ENCODE data around the gene HTD2. TPM values are rescaled to one million over a fixed set of nuclear protein-coding genes. Genes with fewer than 3 reads are reported as not detected.
"Not testable (repeated sequence)": the region's sequence is repeated elsewhere in the genome, so short reads cannot be mapped to it uniquely, and the experiment has no call there.

Gene HTD2
- total RNA-seq = 10.6 TPM

GRCh38 chr3:58305882-58306711, at the start of gene HTD2, which contains the start of gene RPP14:
TSS of gene HTD2 (plus strand) at chr3:58306520. CDS start at chr3:58317614, 11,094 bp downstream.
TSS of gene RPP14 (plus strand) at chr3:58306245. CDS start at chr3:58310330, 4,085 bp downstream.
- DNase-seq (ENCODE audit: low spot score) = peak; percentile 98

GRCh38 chr3:58258392-58259055, 47.8 kb upstream of the HTD2 start:
- no peak for DNase-seq (ENCODE audit: low spot score)

GRCh38 chr3:58260261-58260731, 46.0 kb upstream of the HTD2 start:
- DNase-seq (ENCODE audit: low spot score) = no peak

DNA sequence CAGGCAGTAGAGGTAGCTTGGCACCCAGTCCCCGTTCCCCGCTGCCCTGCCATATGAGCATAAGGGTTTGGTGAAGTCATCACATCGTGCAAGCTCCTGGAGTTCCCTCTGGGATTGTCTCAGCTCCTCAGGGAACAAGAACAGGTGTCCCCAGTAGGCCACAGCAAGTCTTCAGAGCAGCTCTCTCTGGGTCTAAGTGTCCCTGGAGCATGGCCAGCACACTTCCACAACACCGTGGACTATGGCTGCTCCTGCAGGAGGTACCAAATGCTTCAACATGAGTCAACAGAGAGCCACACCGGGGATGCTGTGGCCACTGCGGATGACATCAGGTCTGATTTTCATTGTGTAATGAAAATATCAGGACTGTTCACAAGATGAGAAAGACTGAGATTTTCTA, 45.6 kb upstream of the HTD2 start:
- DNase-seq (ENCODE audit: low spot score) = no peak

DNA sequence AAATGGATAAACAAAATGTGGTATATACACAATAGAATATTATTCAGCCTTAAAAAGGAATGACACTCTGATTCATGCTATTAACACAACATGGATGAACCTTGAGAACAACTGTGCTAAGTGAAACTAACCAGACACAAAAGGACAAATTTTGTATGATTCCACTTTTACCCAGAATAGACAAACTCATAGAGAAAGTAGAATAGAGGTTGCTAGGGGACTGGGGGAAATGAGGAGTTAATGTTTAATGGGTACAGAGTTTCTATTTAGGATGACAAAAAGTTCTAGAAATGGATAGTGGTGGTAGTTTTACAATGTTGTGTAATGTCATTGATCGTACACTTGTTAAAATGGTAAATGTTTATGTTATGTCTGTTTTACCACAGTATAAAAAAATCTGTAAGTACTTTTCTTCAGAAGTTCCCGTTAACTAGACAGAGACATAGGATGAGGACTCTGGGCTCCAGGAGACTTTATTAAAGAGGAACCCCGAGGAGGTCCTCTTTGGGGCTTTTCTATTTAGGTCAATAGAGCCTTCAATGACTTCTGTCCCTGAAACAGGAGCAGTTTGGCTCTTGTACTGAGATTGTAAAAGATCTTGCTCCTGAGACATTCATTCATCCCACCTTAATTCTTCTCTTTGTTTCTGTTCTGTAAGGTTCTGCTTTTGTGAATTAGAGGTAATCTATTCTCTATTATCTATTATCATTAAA, 44.2 kb upstream of the HTD2 start:
- no peak for DNase-seq (ENCODE audit: low spot score)

GRCh38 chr3:58266577-58266976, 39.7 kb upstream of the HTD2 start:
- DNase-seq (ENCODE audit: low spot score) = peak; percentile 25

DNA sequence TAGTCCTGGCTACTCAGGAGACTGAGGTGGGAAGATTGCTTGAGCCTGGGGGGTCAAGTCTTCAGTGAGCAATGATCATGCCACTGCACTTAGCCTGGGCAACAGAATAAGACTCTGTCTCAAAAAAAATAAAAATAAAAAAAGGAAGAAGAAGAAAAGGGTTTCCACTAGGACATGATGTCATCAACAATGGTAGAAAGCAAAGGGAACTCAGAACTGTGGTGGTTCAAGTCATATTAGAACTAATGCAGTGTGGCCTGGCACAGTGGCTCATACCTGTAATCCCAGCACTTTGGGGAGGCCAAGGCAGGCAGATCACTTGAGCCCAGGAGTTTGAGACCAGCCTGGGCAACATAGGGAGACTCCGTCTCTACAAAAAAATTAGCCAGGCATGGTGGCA, 38.8 kb upstream of the HTD2 start:
- DNase-seq (ENCODE audit: low spot score) = not testable (repeated sequence)

GRCh38 chr3:58269356-58269755, 37.0 kb upstream of the HTD2 start:
- no peak for DNase-seq (ENCODE audit: low spot score)

DNA sequence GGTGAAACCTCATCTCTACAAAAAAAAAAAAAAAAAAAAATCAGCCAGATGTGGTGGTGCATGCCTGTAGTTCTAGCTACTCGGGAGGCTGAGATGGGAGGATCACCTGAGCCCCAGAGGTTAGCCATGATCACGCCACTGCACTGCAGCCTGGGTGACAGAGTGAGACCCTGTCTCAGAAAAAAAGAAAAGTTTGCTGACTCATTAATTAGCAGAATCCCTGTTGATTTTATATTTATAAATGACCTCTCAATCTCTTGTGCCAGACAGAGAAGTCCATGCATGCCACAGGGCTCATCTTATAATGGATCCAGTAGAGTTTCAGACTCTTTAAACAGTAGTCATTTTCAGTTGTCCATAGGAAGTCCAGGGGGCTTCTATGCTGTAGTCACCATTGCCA, 35.8 kb upstream of the HTD2 start:
- DNase-seq (ENCODE audit: low spot score) = no peak

- no peak for DNase-seq (ENCODE audit: low spot score)
These were observed 34.3 kb upstream of the HTD2 start for GRCh38 chr3:58271901-58272501.

DNA sequence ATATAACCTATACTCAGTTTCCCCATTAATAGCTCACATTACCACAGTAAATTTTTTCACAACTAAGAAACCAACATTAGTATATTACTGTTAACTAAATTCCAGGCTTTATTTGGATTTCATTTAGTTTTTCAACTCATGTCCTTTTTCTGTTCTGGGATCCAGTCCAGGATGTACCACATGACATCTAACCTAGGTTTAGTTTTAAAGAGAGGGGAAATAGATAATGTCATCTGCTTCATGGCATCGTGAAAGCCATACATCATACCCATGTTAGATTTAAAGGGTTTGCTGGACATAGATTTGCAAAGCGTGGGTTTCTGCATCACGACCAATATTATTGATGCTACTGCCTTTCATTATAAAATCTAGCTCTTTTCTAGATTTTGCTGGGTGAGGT, 33.4 kb upstream of the HTD2 start:
- DNase-seq (ENCODE audit: low spot score) = no peak

DNA sequence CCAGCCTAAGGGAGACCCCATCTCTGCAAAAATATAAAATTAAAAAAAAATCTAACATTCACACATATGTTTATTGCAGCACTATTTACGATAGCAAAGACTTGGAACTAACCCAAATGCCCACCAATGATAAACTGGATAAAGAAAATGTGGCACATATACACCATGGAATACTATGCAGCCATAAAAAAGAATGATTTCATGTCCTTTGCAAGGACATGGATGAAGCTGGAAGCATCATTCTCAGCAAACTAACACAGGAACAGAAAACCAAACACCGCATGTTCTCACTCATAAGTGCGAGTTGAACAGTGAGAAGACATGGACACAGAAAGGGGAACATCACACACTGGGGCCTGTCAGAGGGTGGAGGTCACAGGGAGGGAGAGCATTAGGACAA, 33.0 kb upstream of the HTD2 start:
- not testable (repeated sequence) for DNase-seq (ENCODE audit: low spot score)

DNA sequence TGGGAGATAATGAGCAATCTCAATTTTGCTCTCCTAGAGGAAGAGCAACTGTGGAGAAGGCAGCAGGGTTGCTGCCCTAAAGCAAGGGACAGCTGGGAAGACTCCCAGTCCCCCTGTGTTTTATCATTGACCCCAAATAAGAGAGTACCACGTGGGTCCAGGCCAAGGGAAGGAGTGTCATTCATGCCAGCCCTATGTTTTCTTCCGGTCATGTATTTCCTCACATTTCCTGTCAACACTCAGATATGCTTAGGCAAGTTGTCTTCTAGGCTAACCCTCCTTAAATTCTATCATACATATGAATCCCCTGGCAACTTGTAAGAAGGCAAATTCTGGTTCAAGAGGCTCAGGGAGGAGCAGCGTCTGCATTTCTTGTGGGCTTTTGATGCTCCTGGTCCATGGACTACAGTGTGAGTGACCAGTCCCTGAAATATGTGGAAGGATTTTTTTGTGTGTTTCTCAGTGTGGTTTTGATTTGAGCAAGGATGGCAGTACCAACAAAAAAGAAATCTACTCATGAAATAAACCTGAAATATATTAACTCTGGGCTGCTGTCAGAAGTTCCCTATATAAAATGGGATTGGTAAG, 32.2 kb upstream of the HTD2 start:
- DNase-seq (ENCODE audit: low spot score) = no peak

- no peak for DNase-seq (ENCODE audit: low spot score)
These were observed 25.3 kb upstream of the HTD2 start for GRCh38 chr3:58281069-58281468.

- DNase-seq (ENCODE audit: low spot score) = no peak
These were observed 21.0 kb upstream of the HTD2 start for GRCh38 chr3:58285334-58285733.

DNA sequence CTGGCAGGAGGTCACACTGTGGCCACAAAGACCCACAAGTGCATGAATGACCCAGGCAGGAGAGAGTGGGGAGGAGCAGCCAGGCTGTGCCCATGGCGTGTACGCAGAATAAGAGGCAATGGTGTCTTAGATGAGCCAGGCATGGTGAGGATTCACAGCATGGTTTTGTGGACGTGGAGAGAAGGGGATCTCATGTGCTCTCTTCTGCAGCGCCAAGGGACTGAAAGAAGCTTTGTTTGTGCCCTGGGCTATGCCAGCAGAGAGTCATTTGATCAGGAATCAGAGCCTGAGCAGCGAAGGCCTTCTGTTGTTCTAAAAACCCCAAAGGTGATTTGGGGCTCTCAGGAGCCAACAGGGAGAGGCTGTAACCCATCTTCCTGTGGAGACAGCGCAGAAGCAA, 19.0 kb upstream of the HTD2 start:
- no peak for DNase-seq (ENCODE audit: low spot score)

GRCh38 chr3:58288011-58288728, 18.1 kb upstream of the HTD2 start:
- DNase-seq (ENCODE audit: low spot score) = no peak

- not testable (repeated sequence) for DNase-seq (ENCODE audit: low spot score)
These were observed 17.2 kb upstream of the HTD2 start for GRCh38 chr3:58288964-58289613.

GRCh38 chr3:58290446-58290845, 15.9 kb upstream of the HTD2 start:
- DNase-seq (ENCODE audit: low spot score) = not testable (repeated sequence)

- no peak for DNase-seq (ENCODE audit: low spot score)
These were observed 14.5 kb upstream of the HTD2 start for GRCh38 chr3:58291671-58292338.
